ENCODE measurements around the gene CABLES2. TPM values are rescaled to one million over a fixed set of nuclear protein-coding genes. Genes with fewer than 3 reads are reported as not detected.

The CABLES2 gene
- total RNA-seq = 21.9 and 22.0 TPM in 2 replicates

GRCh38 chr20:62407221-62407992 is at the start of gene CABLES2:
CABLES2 (minus strand) TSS chr20:62407285; CDS start chr20:62407276, 9 bp downstream.
- intact Hi-C loops (cut with micrococcal nuclease) = loop anchor here (1.0 to 5.0 kb wide), 6 partner anchors 20 to 810 kb away; partner anchors contain the start of genes ADRM1, LSM14B, MTG2 and RPS21

DNA sequence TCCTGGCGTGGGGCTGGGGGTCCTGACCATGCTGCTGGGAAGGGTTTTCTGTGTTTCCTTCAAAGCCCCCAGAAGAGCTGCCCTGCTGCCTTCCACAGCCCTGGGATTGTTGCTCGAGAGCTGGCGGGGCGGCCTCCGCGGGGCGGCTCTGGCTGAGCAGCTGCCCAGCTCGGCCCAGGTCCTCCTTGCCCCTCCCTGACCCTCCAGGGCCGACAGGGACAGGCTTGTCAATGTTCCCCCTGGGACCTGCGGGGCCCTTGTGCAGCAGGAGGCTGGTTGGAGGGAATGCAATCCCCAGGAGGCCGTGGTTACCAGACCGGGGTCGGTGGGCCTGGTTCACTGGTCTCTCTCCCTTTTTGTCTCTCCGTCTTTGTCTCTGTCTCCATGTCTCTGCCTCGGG is 48.8 kb upstream of the CABLES2 start:
- intact Hi-C loops (cut with micrococcal nuclease) = no loop called here

- intact Hi-C loops (cut with micrococcal nuclease) = no loop called here
These were observed 48.0 kb upstream of the CABLES2 start for GRCh38 chr20:62454904-62455636.

- intact Hi-C loops (cut with micrococcal nuclease) = no loop called here
These were observed 46.2 kb upstream of the CABLES2 start for GRCh38 chr20:62453186-62453808.

GRCh38 chr20:62452475-62453095 is 45.5 kb upstream of the CABLES2 start:
- intact Hi-C loops (cut with micrococcal nuclease) = no loop called here

DNA sequence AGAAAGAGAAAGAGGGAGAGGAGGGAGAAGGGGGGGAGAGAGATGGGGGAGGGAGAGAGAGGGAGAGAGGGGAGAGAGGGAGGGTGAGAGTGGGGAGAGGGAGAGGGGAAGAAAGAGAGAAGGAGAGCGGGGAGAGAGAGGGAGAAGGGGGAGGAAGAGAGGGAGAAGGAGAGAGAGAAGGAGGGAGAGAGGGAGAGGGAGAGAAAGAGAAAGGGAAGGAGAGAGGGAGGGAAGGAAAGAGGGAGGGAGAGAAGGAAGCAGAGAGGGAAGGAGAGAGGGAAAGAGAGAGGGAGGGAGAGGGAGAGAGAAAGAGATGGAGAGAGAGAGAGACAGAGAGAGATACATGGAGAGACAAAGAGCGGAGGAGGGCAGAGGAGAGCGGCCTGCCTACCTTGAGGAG is 44.9 kb upstream of the CABLES2 start:
- intact Hi-C loops (cut with micrococcal nuclease) = no loop called here

GRCh38 chr20:62451156-62451767 is 44.2 kb upstream of the CABLES2 start:
- intact Hi-C loops (cut with micrococcal nuclease) = no loop called here

GRCh38 chr20:62449951-62450691 is 43.0 kb upstream of the CABLES2 start:
- intact Hi-C loops (cut with micrococcal nuclease) = no loop called here

DNA sequence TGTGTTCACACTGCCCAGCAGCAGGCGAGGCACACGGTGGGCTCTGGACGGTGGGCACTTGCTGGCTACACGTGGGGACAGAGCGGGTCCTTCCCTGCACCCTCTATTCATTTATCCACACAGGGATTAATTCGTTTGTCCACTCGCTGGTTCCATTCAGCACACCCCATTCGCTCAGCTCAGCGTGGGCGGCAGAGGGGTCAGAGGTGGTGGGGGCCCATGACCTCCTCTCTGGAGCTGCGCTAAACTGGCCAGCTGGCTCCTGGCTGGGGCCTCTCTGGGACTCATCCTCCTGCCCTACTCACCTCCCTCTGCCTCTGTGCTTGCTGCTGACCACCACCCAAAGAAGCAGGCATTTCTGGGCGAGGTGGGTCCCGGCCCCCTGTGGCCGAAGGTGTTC is 41.7 kb upstream of the CABLES2 start:
- intact Hi-C loops (cut with micrococcal nuclease) = no loop called here

- intact Hi-C loops (cut with micrococcal nuclease) = no loop called here
These were observed 41.0 kb upstream of the CABLES2 start for GRCh38 chr20:62448038-62448437.

- intact Hi-C loops (cut with micrococcal nuclease) = no loop called here
These were observed 40.1 kb upstream of the CABLES2 start for GRCh38 chr20:62446888-62447869.

DNA sequence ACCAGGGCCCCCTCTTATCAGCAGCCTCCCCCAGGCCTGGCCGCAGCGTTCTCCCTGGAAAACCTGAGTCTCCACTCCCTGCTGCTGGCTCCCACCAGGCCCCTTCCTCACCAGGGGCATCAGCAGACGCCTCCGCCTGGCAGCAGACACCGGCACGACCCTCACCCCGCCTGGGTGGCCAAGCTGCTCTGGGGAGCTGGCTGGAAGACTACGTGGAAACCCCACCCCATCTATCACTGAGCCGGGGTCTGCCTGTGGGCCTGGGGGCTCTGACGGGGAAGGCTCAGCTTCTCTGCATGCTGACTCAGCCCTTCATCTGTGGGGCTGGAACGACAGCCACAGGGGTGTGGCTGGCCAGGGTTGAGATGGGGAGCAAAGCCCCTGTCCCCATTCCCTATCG is 39.4 kb upstream of the CABLES2 start:
- intact Hi-C loops (cut with micrococcal nuclease) = no loop called here

GRCh38 chr20:62445553-62446340 is 38.7 kb upstream of the CABLES2 start:
- intact Hi-C loops (cut with micrococcal nuclease) = no loop called here

- intact Hi-C loops (cut with micrococcal nuclease) = no loop called here
These were observed 37.2 kb upstream of the CABLES2 start for GRCh38 chr20:62444286-62444685.

- intact Hi-C loops (cut with micrococcal nuclease) = no loop called here
These were observed 35.0 kb upstream of the CABLES2 start for GRCh38 chr20:62441987-62442539.

- intact Hi-C loops (cut with micrococcal nuclease) = no loop called here
These were observed 32.1 kb upstream of the CABLES2 start for GRCh38 chr20:62439218-62439617.

DNA sequence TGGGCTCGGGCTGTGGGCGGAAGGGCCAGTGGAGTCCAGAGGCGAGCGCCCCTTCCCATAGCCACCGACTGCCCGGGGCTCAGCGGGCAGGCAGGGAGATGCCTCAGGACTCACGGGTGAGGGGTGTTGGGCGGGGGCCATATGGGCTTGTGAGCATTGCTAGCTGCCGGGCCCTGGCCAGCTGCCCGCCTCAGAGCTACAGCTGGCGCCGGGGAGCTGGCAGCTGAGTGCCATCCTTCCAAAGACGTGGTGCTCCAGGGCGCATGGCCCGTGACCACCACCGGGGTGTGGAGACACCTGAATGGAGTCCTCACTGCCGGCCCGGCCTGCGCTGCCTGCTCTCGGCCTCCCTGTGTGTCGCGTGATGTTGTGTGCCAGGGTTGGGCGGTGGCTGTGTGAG is 30.8 kb upstream of the CABLES2 start:
- intact Hi-C loops (cut with micrococcal nuclease) = no loop called here

- intact Hi-C loops (cut with micrococcal nuclease) = no loop called here
These were observed 30.4 kb upstream of the CABLES2 start for GRCh38 chr20:62437496-62437895.
